G401.6 (cell line): ENCODE measurements around the gene ROBO1.
A peak's percentile ranks its signal among the peaks of the same experiment; 100 is the strongest.
"Not testable (repeated sequence)": the region's sequence is repeated elsewhere in the genome, so short reads cannot be mapped to it uniquely, and the experiment has no call there.

Source experiments
- FAIRE-seq: peaks from 2 replicates; lab custom pipeline; 2012; peaks lifted over from hg19 to GRCh38; lab: Jason Lieb, UNC

The ROBO1 gene

GRCh38 chr3:79368403-79368802, 399.4 kb downstream of the ROBO1 start:
- no peak for FAIRE-seq

GRCh38 chr3:79367803-79368202, 400.0 kb downstream of the ROBO1 start:
- FAIRE-seq = no peak

GRCh38 chr3:79367066-79367465, 400.7 kb downstream of the ROBO1 start:
- FAIRE-seq = no peak

GRCh38 chr3:79366414-79366813, 401.4 kb downstream of the ROBO1 start:
- no peak for FAIRE-seq

GRCh38 chr3:79364784-79365183, 403.0 kb downstream of the ROBO1 start:
- no peak for FAIRE-seq

GRCh38 chr3:79362571-79363270, 405.1 kb downstream of the ROBO1 start:
- FAIRE-seq = no peak

- FAIRE-seq = peak; percentile 91
These were observed 405.9 kb downstream of the ROBO1 start for GRCh38 chr3:79361748-79362378.

- no peak for FAIRE-seq
These were observed 409.5 kb downstream of the ROBO1 start for GRCh38 chr3:79358327-79358726.

GRCh38 chr3:79354179-79354688, 413.6 kb downstream of the ROBO1 start:
- FAIRE-seq = no peak

- FAIRE-seq = no peak
These were observed 416.1 kb downstream of the ROBO1 start for GRCh38 chr3:79351699-79352098.

GRCh38 chr3:79344876-79345871, 422.6 kb downstream of the ROBO1 start:
- FAIRE-seq = no peak

- FAIRE-seq = no peak
These were observed 425.8 kb downstream of the ROBO1 start for GRCh38 chr3:79341961-79342360.

GRCh38 chr3:79339846-79340245, 428.0 kb downstream of the ROBO1 start:
- no peak for FAIRE-seq

- peak; percentile 57 for FAIRE-seq
These were observed 430.0 kb downstream of the ROBO1 start for GRCh38 chr3:79337798-79338197.

GRCh38 chr3:79329154-79329553, 438.6 kb downstream of the ROBO1 start:
- FAIRE-seq = no peak

GRCh38 chr3:79326642-79327041, 441.2 kb downstream of the ROBO1 start:
- FAIRE-seq = no peak

GRCh38 chr3:79325833-79326383, 441.9 kb downstream of the ROBO1 start:
- FAIRE-seq = not testable (repeated sequence)

GRCh38 chr3:79317551-79318518, 450.0 kb downstream of the ROBO1 start:
- no peak for FAIRE-seq

GRCh38 chr3:79314962-79315361, 452.8 kb downstream of the ROBO1 start:
- FAIRE-seq = no peak

GRCh38 chr3:79314544-79314943, 453.3 kb downstream of the ROBO1 start:
- no peak for FAIRE-seq

- FAIRE-seq = no peak
These were observed 457.8 kb downstream of the ROBO1 start for GRCh38 chr3:79310016-79310415.
